Left ventricle myocardium inferior (tissue), 1 donor: ENCODE measurements around the gene NEMF. TPM values are rescaled to one million over a fixed set of nuclear protein-coding genes. Genes with fewer than 3 reads are reported as not detected.

Experiments used
- DNase-seq: peaks from one replicate; pipeline ENCODE4 v3.0.0-alpha.2; 2020
- H3K27ac ChIP-seq: fragments of 200-600 bp; replicated peaks from 2 replicates; pipeline ENCODE4 v1.8.0; 2021
- H3K27me3 ChIP-seq: fragments of 200-600 bp; 2 replicates; pipeline ENCODE4 v1.8.0; 2021; ENCODE audit warnings: low read depth
- H3K36me3 ChIP-seq: fragments of 200-600 bp; 2 replicates; pipeline ENCODE4 v1.8.0; 2021
- H3K4me1 ChIP-seq: fragments of 200-600 bp; 2 replicates; pipeline ENCODE4 v1.8.0; 2021
- H3K4me3 ChIP-seq: fragments of 200-600 bp; 2 replicates; pipeline ENCODE4 v1.8.0; 2021; ENCODE audit warnings: mild to moderate bottlenecking, moderate library complexity
- H3K9me3 ChIP-seq: fragments of 200-600 bp; replicated peaks from 2 replicates; pipeline ENCODE4 v1.8.0; 2021
- intact Hi-C: fragments of 100-400 bp; cut with micrococcal nuclease; formaldehyde crosslinking; loops from one replicate; pipeline ENCODE4 v1.11.0; 2022
- total RNA-seq: library from RNA; stranded (reverse); fragmentation: NEBNext Ultra II Directional; extraction: Animal tissue kit (Norgen Biotek cat#: 25700); gene quantifications from one replicate; pipeline ENCODE4 v1.2.1, GENCODE V29; 2021
- TF ChIP-seq, protein P1 (sequence below): fragments of 200-600 bp; IDR thresholded peaks from 2 replicates; pipeline ENCODE4 v1.8.0; 2021; ENCODE audit warnings: antibody characterized with exemption, mild to moderate bottlenecking, borderline replicate concordance
- donor health status: DM: no; HTN: yes; CAD: no; lungs with severe emphysema.

The NEMF gene
- total RNA-seq, 1 donor from 2014 or later: 52.7 TPM

- H3K4me1 ChIP-seq: peaks cover 37% of the 10 kb centered on the region
- no peaks in the 10 kb centered on the region for H3K27me3 ChIP-seq
- no peaks in the 10 kb centered on the region for H3K9me3 ChIP-seq
- intact Hi-C loops: loop anchor here (10.0 kb wide), 1 partner anchor 243 kb away; no protein-coding TSS in a partner anchor
- DNase-seq: peak; percentile 48
- H3K36me3 ChIP-seq: no peaks in the 10 kb centered on the region
- TF ChIP-seq, protein P1, sequence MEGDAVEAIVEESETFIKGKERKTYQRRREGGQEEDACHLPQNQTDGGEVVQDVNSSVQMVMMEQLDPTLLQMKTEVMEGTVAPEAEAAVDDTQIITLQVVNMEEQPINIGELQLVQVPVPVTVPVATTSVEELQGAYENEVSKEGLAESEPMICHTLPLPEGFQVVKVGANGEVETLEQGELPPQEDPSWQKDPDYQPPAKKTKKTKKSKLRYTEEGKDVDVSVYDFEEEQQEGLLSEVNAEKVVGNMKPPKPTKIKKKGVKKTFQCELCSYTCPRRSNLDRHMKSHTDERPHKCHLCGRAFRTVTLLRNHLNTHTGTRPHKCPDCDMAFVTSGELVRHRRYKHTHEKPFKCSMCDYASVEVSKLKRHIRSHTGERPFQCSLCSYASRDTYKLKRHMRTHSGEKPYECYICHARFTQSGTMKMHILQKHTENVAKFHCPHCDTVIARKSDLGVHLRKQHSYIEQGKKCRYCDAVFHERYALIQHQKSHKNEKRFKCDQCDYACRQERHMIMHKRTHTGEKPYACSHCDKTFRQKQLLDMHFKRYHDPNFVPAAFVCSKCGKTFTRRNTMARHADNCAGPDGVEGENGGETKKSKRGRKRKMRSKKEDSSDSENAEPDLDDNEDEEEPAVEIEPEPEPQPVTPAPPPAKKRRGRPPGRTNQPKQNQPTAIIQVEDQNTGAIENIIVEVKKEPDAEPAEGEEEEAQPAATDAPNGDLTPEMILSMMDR: no peak
- H3K27ac ChIP-seq: peak overlapping the region; percentile 99
- H3K4me3 ChIP-seq: peak overlapping the region; percentile 81
These were observed 9.1 kb upstream of the NEMF start for GRCh38 chr14:49861699-49862088.

DNA sequence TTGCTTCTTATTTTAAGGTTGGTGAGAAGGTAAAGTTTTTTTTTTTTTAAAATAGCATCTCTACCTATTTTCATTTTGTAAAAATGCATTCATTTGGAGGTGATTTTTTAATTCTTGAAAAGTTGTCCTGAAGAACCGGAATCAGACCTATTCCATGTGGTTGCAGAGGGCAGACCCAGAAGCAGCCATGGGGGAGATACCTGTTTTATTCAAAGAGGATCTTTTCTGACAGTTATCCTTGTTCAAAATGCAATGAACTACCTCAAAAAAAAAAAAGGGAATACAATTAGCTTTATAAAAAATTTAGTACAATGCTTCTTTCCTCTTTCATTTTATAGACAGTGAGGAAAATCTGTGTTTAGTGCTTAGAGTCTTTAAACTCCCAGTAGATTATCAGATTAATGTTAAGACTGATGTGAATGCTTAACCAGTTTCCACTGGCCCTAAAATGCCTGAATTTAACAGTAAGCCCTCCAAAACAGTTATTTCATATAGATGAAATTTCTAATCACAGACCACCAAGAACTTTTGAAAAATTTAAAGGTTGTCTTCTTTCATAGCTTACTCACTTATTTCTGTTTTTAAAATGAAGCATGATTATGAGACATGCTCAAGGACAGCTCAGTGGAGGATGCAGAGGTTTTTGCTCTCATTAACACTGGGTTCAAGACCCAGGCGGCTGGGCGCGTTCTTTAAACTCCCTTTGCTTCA, 8.6 kb upstream of the NEMF start:
- Histone ChIP-seq H3K9me3 (no peaks in the 10 kb centered on the region), H3K4me3 (peak overlapping the region; percentile 81), H3K27ac (peak overlapping the region; percentile 99), H3K4me1 (peaks cover 37% of the 10 kb centered on the region), H3K36me3 (no peaks in the 10 kb centered on the region), H3K27me3 (no peaks in the 10 kb centered on the region)
- TF ChIP-seq, protein P1: no peak
- intact Hi-C loops: loop anchor here (10.0 kb wide), 1 partner anchor 244 kb away; no protein-coding TSS in a partner anchor
- no peak for DNase-seq

DNA sequence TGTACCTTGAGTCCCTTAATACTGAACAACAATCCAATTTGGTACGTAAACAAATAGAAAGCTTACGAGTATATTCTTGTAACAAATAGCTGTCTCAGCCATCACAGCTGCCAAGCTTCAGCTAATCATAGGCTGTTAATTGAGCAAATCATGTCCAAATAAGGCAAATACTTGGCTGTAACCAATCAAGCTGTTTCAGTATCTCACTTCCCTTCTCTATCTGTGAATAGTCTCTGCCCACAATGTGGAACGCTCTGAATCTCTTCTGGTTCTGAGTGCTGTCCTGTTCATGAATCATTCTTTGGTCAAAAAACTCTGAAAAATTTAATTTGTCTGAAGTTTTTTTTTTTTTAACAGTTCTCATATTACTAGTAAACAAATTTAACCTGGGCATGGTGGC, 5.8 kb upstream of the NEMF start:
- intact Hi-C loops: no loop called here
- Histone ChIP-seq H3K27ac (no peak overlapping the region), H3K36me3 (no peaks in the 10 kb centered on the region), H3K27me3 (no peaks in the 10 kb centered on the region), H3K9me3 (no peaks in the 10 kb centered on the region), H3K4me1 (peaks cover 20% of the 10 kb centered on the region), H3K4me3 (no peak overlapping the region)
- TF ChIP-seq, protein P1: no peak
- DNase-seq: no peak

DNA sequence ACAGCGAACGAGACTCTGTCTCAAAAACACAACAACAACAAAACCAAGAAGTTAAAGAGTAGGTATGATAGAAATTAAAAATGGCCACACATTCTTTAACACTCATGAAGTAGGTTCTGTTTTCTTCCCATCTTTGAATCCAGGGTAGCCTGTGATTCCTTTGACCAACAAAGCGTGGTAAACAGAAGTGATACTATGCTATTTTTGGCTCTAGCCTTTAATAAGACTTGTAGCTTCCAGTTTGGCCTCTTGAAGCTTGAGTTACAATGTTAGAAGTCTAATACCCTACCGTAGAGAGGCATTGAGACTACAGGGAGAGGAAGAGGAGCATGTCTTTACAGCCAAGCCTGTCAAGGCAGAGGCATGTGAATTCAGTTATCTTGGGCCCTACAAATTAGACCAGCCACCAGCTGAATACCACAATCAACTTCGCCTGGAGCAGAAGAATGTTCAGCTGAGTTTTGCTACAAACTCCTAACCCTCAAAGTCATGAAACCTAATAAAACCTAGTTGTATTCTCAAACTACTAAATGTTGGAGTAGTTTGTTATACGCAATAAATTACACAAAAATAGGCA, 4.9 kb upstream of the NEMF start:
- Histone ChIP-seq H3K27ac (peak overlapping the region; percentile 72), H3K4me3 (no peak overlapping the region), H3K9me3 (no peaks in the 10 kb centered on the region), H3K27me3 (no peaks in the 10 kb centered on the region), H3K4me1 (peaks cover 21% of the 10 kb centered on the region), H3K36me3 (no peaks in the 10 kb centered on the region)
- no peak for DNase-seq
- TF ChIP-seq, protein P1: no peak
- intact Hi-C loops: no loop called here

DNA sequence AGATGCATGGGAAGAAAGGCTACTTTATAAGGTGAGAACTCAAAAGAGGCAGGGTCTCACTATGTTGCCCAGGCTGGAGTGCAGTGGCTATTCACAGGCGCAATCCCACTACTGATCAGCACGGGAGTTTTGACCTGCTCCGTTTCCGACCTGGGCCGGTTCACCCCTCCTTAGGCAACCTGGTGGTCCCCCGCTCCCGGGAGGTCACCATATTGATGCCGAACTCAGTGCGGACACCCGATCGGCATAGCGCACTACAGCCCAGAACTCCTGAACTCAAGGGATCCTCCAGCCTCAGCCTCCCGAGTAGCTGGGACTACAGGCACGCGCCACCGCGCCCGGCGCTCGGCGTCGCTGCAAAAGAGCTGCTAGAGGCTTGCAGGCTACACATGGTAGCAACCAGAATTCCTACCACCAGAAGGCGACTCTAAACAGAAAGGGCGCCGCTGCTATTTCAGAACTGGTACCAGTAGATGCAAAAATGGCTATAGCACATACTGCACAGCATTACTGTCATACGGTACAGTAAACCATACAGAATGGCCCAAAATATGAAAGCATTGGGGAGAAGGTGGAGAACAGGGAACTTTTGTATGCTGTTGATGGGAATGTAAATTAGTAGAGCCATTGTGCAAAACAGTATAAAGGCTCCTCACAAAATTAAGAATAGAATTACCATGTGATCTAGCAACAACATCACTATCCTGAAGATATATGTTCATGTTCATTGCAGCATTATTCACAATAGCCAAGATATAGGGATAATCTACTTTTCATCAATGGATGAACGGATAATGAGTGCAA, 1.2 kb upstream of the NEMF start:
- TF ChIP-seq, protein P1: peak; percentile 81
- Histone ChIP-seq H3K4me1 (peaks cover 37% of the 10 kb centered on the region), H3K27ac (peak overlapping the region; percentile 89), H3K4me3 (peak overlapping the region; percentile 77), H3K27me3 (no peaks in the 10 kb centered on the region), H3K9me3 (no peaks in the 10 kb centered on the region), H3K36me3 (peaks cover 24% of the 10 kb centered on the region)
- intact Hi-C loops: no loop called here
- peak; percentile 62 for DNase-seq
